ENCODE measurements around the gene ZNF208. TPM values are rescaled to one million over a fixed set of nuclear protein-coding genes. Genes with fewer than 3 reads are reported as not detected.
"Not testable (repeated sequence)": the region's sequence is repeated elsewhere in the genome, so short reads cannot be mapped to it uniquely, and the experiment has no call there.

ZNF208 gene
- 7.3 TPM for total RNA-seq

GRCh38 chr19:22010437-22011143, at the start of gene ZNF208:
TSS of gene ZNF208 (minus strand) at chr19:22010943. CDS start at chr19:22010794, 149 bp downstream.
- DNase-seq (ENCODE audit: low spot score in 2 of 2); FAIRE-seq: not testable (repeated sequence)

- FAIRE-seq (no peak), DNase-seq (ENCODE audit: low spot score in 2 of 2) (no peak)
These were observed 41.9 kb upstream of the ZNF208 start for GRCh38 chr19:22052644-22053013.

- not testable (repeated sequence) for DNase-seq (ENCODE audit: low spot score in 2 of 2); FAIRE-seq
These were observed 30.4 kb upstream of the ZNF208 start for GRCh38 chr19:22041151-22041550.

GRCh38 chr19:22030680-22031079, 19.9 kb upstream of the ZNF208 start:
- FAIRE-seq (no peak), DNase-seq (ENCODE audit: low spot score in 2 of 2) (no peak)

- FAIRE-seq (no peak), DNase-seq (ENCODE audit: low spot score in 2 of 2) (no peak)
These were observed 15.9 kb upstream of the ZNF208 start for GRCh38 chr19:22026687-22027086.

- not testable (repeated sequence) for FAIRE-seq; DNase-seq (ENCODE audit: low spot score in 2 of 2)
These were observed 14.8 kb upstream of the ZNF208 start for GRCh38 chr19:22025539-22025938.

GRCh38 chr19:21970466-21970865, 40.3 kb downstream of the ZNF208 start:
- no peak for DNase-seq (ENCODE audit: low spot score in 2 of 2)
- no peak for FAIRE-seq

GRCh38 chr19:21947775-21948174, 63.0 kb downstream of the ZNF208 start:
- no peak for DNase-seq (ENCODE audit: low spot score in 2 of 2)

GRCh38 chr19:21940684-21941083, 70.1 kb downstream of the ZNF208 start:
- no peak for FAIRE-seq
- DNase-seq (ENCODE audit: low spot score in 2 of 2), result no peak

More at GRCh38 chr19:21947775-21948174, 63.0 kb downstream of the ZNF208 start:
- FAIRE-seq, result no peak

GRCh38 chr19:21934593-21934992, 76.2 kb downstream of the ZNF208 start:
- FAIRE-seq (no peak), DNase-seq (ENCODE audit: low spot score in 2 of 2) (no peak)

- DNase-seq (ENCODE audit: low spot score in 2 of 2) (no peak), FAIRE-seq (no peak)
These were observed 76.6 kb downstream of the ZNF208 start for GRCh38 chr19:21934131-21934530.

- FAIRE-seq (no peak), DNase-seq (ENCODE audit: low spot score in 2 of 2) (no peak)
These were observed 88.5 kb downstream of the ZNF208 start for GRCh38 chr19:21922276-21922675.

- FAIRE-seq, result no peak
- no peak for DNase-seq (ENCODE audit: low spot score in 2 of 2)
These were observed 89.0 kb downstream of the ZNF208 start for GRCh38 chr19:21921691-21922180.

GRCh38 chr19:21915411-21915810, 95.3 kb downstream of the ZNF208 start:
- no peak for DNase-seq (ENCODE audit: low spot score in 2 of 2)
- no peak for FAIRE-seq

GRCh38 chr19:21912654-21913053, 98.1 kb downstream of the ZNF208 start:
- FAIRE-seq (no peak), DNase-seq (ENCODE audit: low spot score in 2 of 2) (no peak)

- FAIRE-seq (no peak), DNase-seq (ENCODE audit: low spot score in 2 of 2) (no peak)
These were observed 100.4 kb downstream of the ZNF208 start for GRCh38 chr19:21910318-21910717.

- DNase-seq (ENCODE audit: low spot score in 2 of 2) (no peak), FAIRE-seq (no peak)
These were observed 102.7 kb downstream of the ZNF208 start for GRCh38 chr19:21908066-21908465.

GRCh38 chr19:21907516-21907915, 103.2 kb downstream of the ZNF208 start:
- FAIRE-seq (no peak), DNase-seq (ENCODE audit: low spot score in 2 of 2) (no peak)

- FAIRE-seq (no peak), DNase-seq (ENCODE audit: low spot score in 2 of 2) (no peak)
These were observed 108.2 kb downstream of the ZNF208 start for GRCh38 chr19:21902571-21902970.

- no peak for FAIRE-seq
- no peak for DNase-seq (ENCODE audit: low spot score in 2 of 2)
These were observed 108.9 kb downstream of the ZNF208 start for GRCh38 chr19:21901861-21902260.

GRCh38 chr19:21900401-21900800, 110.3 kb downstream of the ZNF208 start:
- FAIRE-seq, result no peak
- DNase-seq (ENCODE audit: low spot score in 2 of 2), result no peak

- DNase-seq (ENCODE audit: low spot score in 2 of 2), result no peak
- FAIRE-seq, result no peak
These were observed 119.7 kb downstream of the ZNF208 start for GRCh38 chr19:21891086-21891485.
